Measurements from ENCODE around the gene GON4L.
A peak's percentile ranks its signal among the peaks of the same experiment; 100 is the strongest.
"Not testable (repeated sequence)": the region's sequence is repeated elsewhere in the genome, so short reads cannot be mapped to it uniquely, and the experiment has no call there.

The GON4L gene

DNA sequence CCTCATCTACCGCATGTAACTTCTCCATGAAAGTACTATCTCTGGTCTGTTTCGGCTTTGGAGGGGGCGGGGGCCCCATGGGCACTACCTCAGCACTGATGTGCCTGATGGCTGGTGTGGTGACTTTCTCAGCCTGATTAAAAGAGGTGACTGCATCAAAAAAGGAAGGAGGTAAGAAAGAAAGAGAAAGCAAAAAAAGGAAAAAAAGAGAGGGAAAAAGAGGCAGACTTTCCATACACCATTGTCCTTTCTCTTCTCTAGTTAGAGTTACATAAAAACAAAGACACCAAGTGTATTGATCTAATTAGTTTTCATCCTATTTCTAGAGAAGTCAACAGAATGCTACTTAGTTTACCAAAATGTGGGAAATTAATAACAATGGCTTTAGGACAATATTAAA lies 43.3 kb downstream of the GON4L start:
- no peak for DNase-seq (ENCODE audit: low read depth)

DNA sequence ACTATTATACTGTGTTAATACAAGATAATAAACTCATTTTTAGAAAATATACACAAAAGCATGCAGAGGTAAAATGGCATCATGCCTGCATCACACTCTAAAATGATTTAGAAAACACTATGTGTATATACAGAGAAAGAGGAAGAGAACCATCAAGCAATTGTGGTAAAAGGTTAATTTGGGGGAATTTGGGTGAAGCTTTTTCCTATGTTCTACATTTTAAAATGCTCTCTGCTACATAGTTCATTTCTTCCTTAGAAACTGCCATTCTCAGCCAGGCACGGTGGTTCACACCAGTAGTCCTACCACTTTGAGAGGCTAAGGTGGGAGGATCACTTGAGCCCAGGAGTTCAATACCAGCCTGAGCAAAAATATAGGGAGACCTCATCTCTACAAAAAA lies 44.1 kb downstream of the GON4L start:
- DNase-seq (ENCODE audit: low read depth), result no peak

DNA sequence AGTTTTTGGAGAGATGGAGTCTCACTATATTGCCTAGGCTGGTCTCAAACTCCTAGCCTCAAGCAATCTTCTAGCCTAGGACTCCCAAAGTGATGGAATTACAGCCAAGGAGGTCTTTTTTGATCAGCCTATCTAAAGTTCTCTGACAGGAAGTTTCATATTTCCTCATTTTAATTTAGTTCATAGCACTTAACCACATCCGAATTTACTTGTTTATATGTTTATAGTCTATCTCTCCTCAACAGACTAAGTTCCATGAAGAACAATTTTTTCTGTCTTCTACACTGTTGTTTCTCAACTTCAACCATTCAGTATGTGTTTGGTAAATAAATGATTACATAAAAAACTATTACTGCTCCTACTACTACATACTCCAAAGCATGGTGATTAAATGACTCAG lies 47.9 kb downstream of the GON4L start:
- no peak for DNase-seq (ENCODE audit: low read depth)

DNA sequence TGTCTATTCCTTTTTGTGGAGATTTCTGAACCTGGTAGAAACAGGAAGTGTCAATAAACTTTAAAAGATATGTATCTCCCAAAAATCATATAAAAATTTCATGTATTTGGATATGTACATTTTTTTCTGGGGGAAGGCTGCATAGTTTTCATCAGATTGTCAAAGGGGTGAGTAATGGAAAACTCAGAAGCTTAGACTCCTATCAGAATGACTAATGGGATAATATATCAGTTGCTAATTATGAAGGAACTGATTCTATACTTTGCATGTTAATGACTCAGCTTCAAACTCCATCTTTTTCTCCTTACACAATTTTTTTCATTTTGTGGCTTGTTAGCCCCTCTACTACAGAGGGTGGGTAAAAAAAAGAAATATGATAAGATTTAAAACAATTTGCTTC lies 55.9 kb downstream of the GON4L start:
- DNase-seq (ENCODE audit: low read depth), result no peak

DNA sequence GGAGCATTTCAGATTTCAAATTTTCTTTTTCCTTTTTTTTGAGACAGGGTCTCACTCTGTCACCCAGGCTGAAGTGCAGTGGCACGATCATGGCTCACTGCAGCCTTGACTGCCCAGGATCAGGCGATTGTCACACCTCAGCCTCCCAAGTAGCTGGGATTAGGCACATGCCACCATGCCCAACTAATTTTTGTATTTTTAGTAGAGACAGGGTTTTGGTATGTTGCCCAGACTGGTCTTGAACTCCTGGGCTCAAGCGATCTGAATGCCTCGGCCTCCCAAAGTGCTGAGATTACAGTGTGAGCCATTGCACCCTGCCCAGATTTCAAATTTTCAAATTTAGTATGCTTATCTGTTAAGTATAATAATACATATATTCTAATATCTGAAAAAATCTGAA lies 61.4 kb downstream of the GON4L start:
- DNase-seq (ENCODE audit: low read depth), result not testable (repeated sequence)

DNA sequence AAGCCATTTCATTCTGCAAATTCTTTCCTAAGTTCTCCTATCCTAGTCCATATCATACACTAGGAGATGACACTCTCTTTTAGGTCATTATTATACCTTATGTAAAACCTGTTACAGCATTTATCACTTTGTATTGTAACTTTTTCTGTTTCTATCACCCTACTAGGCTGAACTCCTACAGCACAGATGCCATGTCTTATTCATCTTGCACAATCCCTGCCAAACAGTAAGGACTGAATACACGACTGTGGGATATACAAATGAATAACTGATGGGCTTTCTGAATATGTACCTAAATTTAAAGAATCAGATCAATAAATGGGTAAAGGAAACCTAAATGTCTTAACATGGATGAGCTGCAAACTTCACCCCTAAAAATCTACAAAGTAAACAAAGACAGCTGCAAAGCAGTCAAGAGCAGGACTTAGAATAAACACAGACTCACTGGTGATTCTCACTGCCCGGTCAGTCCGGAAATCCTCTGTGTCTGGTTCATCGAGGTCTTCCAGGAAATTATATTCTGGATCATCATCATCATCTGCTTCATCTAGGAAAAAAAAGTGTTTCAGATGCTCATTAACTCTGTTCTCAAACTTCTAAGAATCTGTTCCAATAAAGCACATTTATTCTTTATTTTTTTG lies 62.3 kb downstream of the GON4L start:
- DNase-seq (ENCODE audit: low read depth), result no peak

DNA sequence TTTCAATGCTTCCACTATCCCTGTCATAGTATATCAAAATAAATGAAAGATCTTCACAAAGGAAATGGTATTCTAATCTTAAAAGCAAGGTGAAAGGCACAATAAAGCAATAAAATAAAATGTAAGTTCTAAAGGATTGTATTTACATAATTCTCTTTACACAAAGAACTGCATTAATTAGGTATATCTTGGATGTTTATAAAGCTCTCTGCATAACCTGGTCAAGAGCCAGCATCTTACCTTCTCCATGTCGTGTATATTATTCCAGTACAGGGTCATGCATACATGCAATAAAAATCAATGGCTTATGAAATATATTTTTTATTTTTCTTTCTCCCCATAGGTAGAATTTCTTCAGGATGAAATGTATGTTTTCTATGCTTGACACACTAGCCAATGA lies 63.8 kb downstream of the GON4L start:
- no peak for DNase-seq (ENCODE audit: low read depth)

DNA sequence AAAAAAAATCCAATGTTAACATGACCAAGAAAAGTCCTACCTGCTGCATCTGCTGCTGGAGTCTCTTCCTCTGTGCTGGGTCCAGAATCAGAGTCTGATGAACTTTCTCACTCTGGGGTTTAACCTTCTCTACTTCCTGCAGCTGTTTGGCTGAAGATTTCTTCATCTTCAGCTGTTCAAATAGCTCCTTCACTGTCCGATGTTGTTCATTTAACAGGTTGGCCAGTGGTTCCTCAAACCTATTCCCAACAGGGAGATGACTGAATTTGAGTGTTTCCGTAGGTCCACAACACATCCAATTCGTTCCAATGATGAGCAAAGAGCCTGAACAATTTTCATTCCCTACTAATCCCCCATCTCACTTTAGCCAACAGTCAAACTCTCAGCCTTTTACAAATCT lies 79.4 kb downstream of the GON4L start:
- no peak for DNase-seq (ENCODE audit: low read depth)

DNA sequence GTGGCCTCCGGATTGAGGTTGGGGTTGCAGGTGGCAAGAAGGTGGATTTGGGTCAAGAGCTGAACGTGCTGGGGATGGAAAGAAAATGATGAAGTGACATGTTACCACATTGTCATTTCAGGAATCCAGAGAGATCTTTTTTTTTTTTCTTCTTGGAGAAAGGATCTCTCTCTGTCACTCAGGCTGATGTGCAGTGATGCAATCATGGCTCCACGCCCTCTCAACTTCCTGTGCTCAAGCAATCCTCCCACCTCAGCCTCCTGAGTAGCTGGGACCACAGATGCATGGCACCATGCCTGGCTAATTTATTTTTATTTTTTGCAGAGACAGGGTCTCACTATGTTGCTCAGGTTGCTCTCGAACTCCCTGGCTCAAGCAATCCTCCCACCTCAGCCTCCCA lies 80.6 kb downstream of the GON4L start:
- DNase-seq (ENCODE audit: low read depth), result no peak

DNA sequence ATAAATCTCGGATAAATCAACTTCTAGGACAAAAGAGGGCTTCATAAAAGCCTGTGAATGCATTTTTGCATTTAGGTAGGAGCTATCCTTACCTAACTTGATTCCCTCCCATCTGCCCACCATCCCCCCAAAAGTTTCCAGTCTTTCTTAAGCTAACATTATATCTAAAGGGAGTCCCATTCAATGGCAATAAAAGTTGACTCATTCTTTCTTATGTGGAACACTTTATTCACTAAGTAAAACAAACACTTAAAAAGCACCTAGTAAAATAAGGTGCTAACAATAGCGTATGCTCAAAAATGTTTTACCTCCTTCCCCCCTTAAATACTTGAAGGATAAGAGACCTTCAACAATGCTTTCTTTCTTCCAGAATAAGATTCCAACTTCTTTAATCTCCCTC lies 83.8 kb downstream of the GON4L start:
- DNase-seq (ENCODE audit: low read depth), result no peak

DNA sequence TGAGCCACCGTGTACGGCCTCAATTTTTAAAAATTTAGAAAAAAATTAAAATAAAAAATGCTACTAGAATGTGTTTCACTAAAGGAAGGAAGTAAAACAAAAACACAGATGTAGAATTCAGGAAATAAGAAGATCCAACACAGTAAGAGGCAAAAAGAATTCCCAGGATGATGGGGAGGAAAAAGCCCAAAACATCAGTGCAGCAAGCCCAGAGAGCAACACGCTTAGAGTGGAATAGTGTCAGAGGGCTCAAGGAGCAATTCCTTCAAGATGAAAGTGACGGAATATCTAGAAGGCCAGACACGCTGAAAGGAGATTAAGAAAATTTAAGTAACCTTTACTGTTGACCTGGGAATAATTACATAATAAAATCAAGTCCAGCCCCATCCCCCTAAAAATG lies 87.8 kb downstream of the GON4L start:
- DNase-seq (ENCODE audit: low read depth), result no peak

DNA sequence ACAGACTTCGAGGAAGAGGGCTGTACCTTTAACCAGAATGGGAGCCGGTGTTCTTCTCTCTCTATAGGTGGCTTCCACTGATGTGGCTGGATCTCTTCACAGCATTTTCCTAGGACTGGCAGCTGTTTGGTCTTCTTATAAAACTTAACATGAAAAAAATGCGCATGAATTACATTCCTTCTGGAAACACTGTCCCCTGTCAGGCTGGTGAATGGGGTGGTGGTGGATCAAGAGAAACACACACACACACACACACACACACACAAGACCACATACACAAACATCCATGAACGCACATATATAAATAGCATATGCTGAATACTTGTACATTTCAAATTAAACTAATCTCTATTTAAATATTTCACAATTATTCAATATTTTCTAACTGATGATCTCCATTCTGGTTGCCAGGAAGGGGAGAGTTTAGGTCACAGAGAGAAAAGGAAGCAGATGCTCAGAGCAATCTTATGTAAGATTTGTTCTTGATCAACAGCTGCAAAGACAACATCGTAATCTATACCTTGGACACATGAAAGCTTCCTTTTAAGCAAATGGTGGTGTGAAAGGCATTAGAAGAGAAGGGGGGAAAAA lies 89.5 kb downstream of the GON4L start:
- DNase-seq (ENCODE audit: low read depth), result not testable (repeated sequence)

DNA sequence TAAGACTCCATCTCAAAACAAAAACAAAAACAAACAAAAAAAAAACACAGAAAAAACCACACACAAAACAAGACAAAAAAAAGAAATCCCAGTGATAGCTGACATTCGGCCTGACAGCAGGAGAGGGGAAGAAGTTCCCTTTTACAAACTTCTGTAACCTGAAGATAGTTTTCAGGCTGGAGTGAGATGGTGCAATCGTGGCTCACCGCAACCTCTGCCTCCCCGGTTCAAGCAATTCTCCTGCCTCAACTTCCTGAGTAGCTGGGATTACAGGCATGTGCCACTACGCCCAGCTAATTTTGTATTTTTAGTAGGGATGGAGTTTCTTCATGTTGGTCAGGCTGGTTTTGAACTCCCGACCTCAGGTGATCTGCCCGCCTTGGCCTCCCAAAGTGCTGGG lies 93.0 kb downstream of the GON4L start:
- DNase-seq (ENCODE audit: low read depth), result not testable (repeated sequence)

DNA sequence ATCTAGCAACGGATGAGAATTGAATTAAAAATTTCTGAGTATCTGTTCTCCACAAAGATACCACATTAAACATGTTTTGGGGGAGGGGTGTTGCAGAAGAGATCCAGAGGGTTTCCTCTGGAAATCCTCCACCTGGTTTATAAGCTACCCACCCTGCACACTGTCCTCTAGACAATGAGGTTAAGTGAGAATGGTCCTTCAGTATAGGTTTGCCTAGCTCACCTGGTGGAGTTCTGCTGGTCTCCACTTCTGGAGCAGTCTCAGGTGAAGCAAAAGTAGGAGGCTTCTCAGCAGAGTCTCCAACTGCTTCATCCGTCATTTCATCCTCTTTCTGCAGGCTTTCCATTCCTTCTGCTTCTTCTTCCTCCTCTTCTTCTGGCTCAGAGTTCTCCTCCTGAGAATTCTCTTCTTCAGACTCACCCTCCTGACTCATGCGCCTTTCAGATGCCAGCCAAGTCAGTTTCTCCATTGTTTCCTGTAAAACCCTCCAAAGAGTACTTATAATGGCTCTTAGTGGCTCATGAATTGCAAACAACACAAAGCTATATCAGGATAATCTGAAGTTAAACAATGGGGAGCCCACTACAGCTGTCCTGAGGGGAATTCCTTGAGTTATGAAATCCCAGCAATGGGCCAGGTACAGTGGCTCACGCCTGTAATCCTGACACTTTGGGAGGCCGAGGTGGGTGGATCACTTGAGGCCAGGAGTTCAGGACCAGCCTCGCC lies 93.8 kb downstream of the GON4L start:
- DNase-seq (ENCODE audit: low read depth), result not testable (repeated sequence)

DNA sequence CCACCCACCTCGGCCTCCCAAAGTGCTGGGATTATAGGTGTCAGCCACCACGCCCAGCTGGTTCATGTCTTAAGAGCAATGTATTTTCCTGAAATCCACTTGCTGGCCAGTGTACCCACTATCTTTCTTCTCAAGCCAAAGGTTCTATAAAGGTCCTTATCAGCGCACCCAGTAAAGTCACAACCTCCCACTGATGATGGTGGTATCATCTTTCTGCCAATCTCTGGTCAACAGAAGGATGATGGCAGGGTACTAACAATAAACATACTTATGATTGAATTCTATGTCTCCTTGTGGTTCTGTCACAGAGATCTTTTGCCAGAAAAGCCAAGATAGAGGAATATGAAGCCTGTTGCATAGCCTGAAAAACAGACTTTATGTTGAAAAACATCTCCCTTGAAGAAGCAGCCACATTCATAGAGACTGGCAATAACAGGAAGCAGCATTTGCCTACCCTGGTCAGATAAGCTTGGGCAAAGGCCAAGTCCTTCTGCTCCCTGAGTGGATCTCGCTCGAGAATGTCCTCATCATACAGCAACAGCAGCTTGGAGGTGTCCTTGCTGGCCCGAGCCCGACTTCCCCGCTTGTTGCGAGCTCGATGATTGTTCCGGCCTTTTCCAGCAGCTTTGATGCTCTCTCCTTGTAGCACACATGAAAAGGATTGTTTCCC lies 95.1 kb downstream of the GON4L start:
- DNase-seq (ENCODE audit: low read depth), result no peak

DNA sequence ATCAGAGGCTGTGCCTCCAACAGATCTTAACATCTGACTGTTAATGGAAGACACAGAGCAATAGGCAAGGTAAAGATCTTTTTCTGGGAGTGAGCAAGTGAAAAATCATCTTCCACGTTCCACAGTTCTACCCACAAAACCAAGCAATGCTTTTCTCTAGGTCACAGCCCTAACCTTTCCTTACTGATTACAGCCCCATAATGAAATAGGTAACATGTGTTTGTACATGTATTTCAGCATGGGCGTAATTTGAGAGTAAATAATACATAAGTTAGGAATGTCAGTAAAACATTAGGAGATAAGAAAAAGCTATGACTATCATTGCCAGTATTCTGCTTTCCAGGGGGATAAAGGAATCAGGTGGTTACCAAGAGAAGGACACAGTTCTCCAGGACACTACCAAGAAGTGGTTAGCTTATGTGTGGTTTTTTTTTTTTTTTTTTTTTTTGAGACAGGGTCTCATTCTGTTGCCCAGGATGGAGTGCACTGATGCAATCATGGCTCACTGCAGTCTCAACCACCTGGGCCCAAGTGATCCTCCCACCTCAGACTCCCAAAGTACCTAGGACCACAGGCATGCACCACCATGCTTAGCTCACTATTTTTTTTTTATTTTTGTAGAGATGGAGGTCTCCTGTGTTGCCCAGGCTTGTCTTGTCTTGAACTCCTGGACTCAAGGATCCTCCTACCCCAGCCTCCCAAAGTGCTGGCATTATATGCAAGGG lies 96.1 kb downstream of the GON4L start:
- no peak for DNase-seq (ENCODE audit: low read depth)

DNA sequence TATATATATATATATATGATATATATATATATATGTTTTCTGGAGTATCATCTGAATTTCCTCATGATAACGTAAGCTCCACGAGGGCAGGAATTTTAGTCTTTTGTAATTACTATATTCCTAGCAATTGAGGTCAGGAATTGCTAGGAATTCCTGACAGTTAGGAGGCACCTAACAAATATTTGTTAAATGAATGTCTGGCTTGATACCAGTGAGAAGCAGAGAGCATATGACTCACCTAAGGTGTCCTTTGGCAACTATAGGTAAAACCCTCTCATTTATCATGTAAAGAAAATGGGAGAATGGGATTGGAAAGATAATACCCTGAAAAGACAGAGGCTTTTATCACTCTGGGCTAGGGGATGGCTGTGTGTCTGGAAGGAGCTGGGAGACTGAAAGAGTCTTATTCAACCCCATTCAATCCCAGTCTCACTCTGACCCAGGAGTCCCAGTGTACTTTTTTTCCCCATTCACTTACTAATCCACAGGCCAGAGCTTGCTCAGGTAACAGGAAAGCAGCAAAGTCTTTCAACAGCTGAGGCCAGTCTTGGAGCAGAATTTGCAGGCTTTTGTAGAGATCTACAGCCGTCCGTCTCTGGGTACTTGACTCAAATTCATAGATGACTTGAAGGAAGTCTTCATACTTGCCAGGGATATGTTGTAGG lies 96.9 kb downstream of the GON4L start:
- DNase-seq (ENCODE audit: low read depth), result no peak

DNA sequence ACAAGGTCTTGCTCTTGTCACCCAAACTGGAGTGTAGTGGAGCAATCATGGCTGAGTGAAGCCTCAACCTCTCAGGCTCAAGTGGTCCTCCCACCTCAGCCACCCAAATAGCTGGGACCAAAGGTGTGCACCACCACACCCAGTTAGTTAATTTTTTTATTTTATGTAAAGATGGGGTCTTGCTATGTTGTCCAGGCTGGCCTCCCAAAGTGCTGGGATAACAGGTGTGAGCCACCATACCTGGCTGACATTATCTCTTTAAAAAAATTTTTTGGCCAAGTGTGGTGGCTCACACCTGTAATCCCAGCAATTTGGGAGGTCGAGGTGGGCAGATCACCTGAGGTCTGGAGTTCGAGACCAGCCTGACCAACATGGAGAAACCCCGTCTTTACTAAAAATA lies 98.0 kb downstream of the GON4L start:
- DNase-seq (ENCODE audit: low read depth), result not testable (repeated sequence)

DNA sequence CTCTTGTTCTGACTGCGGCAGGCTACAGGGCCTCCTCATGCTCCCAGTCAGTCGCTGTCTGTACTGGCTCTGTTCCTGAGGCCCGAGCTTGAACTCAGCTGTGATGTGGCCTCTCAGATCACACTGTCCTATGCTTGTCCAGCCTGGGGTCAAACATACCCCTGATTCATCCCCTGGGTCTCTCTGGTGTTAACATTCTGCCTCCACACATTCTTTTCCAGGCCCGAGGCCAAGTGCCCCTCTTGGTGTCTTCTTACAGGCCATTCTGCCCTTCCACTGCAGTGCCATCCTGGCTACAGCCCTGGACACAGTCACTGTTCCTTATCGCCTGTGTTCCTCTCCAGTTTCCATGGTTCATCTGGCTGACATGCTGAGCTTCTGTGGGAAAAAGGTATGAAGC lies 108.9 kb downstream of the GON4L start:
- DNase-seq (ENCODE audit: low read depth), result not testable (repeated sequence)

DNA sequence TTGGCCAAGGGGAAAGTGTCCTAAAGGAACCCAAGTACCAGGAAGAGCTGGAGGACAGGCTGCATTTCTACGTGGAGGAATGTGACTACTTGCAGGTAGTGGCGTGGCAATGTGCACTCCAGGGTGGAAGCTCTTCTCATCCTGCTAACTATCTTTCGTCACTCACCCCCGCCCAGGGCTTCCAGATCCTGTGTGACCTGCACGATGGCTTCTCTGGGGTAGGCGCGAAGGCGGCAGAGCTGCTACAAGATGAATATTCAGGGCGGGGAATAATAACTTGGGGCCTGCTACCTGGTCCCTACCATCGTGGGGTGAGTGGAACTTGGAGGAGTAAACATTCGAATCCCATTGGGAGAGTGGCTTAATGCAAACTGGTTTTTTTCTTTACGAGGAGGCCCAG lies 109.4 kb downstream of the GON4L start:
- DNase-seq (ENCODE audit: low read depth), result not testable (repeated sequence)

DNA sequence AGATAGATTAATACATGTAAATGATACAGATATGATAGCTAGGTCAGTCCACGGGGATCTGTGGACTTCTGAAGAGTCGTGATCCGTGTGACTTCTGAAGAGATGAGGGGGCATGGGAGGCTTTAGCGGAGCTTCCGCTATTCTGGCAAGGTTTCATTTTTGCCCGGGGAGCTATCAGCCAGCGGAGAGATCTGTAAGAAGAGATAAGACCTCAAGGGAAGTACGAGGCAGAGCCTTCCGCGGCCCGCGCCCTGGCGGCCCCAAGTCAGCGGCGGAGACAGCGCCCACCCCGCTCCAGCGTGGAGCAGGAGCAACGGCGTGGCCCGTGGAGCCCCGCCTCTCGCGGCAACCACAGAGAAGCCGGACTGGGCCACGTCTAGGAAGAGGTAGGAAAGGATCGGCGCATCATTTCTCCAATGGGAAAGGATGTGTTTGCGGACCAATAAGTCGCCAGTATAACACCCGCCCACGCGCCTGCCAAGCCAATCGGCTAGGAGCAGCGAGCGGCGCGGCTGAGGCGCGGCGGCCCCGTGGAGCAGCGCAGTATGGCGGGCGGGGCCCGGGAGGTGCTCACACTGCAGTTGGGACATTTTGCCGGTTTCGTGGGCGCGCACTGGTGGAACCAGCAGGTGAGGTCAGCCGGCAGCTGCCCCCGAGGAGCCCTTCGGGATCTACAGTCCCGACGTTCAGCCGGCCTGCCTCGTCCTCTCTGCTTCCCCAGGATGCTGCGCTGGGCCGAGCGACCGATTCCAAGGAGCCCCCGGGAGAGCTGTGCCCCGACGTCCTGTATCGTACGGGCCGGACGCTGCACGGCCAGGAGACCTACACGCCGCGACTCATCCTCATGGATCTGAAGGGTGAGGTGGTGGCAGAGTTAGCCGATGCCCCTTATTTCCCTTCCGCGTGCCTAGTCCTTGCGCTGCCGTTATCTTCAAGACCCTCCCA lies 111.5 kb downstream of the GON4L start:
- peak; percentile 86 for DNase-seq (ENCODE audit: low read depth)
